Dermis blood vessel endothelial cell (primary cell): Measurements from ENCODE around the gene CDH5. TPM values are rescaled to one million over a fixed set of nuclear protein-coding genes. Genes with fewer than 3 reads are reported as not detected.
A peak's percentile ranks its signal among the peaks of the same experiment; 100 is the strongest.

Experiments used
- DNase-seq: peaks from one replicate; pipeline ENCODE4 v3.0.0; 2010
- total RNA-seq: library from RNA; depleted of rRNA; stranded (reverse); fragments of >200 nt; gene quantifications from 2 replicates; pipeline ENCODE4 v1.2.3, GENCODE V29; 2014

The CDH5 gene
- total RNA-seq, 1 donor from 2014 or later: 713 TPM

DNA sequence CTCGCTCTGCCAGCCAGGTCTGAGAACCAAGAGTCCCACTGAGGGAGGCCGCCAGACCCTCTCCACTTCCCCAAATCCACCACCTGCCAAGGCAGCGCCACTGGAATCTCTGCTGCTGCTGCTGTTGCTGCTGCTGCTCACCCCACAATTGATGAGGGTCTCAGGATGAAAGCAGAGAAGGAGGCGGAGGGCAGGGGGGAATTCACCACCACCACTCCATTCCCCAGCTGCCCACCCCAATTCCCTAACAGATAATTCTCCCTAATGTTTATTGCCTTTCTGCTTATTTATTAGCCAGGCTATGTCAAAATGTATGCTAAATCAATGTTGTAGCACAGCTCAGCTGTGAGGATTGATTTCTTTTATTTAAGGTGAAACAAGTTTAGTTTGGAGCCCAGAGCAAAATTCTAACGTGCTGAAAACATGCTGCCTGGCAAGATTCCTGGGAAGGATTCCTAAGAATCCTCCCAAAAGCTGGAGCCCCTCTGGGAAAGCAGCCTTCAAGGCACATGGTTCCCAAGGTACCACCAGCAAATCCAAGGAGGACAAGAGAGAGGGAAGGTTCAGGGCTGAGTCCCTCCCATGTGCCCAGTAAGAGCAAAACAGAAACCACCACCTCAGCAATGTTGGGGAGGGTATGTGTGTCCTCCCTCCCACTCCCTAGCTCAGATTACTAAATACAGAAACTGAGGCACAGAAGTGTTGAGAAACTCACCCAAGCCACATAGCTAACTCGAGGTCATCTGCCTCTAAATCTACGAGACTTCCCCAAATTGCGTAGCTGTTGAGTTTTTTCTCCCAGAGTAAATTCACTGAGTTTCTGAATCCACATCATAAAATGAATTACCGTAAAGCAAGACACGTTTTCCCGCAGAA lies 12.2 kb upstream of the CDH5 start:
- no peak for DNase-seq

DNA sequence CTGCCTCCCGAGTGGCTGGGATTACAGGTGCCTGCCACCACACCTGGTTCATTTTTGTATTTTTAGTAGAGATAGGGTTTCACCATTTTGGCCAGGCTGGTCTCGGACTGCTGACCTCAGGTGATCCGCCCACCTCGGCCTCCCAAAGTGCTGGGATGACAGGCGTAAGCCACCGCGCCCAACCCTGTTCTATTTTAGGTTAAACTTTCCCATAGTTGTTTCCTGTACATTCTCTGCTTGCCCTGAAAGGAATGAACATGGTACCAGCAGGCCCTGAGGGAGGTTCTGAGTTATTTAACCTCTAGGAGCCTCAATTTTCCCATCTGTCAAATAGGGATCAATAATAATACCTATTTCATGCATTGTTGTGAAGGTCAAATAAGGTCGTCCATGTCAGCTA lies 11.0 kb upstream of the CDH5 start:
- no peak for DNase-seq

DNA sequence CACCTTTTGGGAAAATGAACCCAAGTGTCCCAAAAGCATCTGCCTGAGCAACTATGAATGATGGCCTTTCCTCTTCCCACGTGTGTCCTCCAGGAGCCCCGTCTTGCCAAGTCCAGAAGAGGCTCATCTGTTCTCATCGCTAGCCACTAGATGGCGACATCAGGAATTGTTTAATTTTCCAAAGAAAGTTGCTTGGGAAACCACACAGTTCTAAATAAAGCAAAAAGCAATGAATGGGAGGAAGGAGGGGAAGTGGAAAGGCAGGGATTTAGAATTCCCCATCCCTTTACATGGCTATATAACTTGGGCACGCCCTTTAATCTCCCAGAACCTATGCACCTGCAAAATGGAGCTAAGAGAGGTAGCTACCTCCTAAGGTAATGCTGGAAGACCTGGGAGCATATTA lies 9.0 kb upstream of the CDH5 start:
- peak; percentile 96 for DNase-seq

DNA sequence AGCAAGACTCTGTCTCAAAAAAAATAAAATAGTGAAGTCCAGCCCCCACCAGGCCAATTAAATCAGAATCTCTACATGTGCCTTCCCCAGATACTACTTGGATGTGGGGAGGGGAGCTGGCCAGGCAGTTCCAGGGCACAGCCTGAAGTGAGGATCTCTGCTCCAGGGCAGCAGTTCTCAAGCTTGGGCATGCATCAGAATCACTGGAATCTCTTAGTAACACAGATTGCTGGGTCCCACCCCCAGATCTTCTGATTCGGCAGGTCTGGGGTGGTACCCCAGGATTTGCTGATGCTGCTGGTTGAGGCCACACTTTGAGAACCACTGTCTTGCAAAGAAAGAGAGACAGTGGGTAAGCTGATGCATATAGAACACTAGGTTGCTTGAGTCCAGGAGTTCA lies 8.3 kb upstream of the CDH5 start:
- DNase-seq: no peak

DNA sequence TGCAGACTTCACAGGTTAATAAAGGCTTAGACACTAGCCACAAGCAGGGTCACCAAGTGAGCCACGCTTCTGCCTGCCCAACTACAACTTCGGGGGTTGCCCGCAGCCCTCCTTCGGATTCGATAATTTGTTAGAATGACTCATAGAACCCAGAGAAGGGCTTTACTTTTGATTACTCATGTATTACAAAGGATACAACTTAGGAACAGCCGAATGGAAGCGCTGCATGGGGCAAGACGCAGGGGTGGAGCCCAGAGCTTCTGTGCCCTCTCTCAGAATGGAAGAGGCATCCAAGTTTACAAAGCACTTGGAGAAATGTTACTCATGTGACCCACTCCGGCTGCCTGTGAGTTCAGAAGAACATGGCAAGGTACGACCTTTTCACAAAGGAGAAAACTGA lies 7.5 kb upstream of the CDH5 start:
- DNase-seq: peak; percentile 80

DNA sequence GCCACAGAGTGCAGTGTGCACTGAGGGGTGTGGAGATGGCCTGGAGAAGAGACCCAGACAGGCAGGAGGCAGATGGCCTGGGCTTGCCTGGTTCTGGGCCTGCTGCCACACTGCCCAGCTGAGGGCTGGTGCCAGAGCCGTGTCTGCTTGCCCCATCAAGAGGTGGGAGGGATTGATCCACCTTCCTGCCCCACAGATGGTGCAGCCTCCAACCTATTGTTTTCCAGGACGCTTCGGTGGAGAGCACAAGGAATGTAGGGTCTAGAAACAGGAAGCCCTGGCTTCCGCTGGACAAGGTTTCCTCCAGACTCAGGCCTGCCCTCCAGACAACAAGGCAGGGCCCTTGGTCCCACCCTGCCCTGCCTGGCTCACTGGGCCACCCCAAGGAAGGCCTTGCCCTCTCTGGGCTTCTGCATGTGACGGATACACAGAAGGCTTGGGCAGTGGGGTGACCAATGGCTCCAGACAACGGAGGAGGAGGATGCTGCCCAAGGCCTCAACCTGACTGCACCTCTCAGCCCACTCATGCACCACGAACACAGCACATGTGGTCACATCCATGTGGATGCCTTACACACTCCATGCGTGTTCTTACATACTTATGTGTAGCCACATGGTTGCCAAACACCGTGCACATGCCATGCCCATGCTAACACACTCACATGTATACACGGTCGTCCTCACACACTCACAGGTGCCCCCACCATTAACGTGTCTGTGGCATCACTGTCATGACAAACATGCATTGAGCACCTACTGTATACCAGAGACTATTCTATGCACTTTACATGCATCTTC lies 6.5 kb upstream of the CDH5 start:
- peak; percentile 98 for DNase-seq

DNA sequence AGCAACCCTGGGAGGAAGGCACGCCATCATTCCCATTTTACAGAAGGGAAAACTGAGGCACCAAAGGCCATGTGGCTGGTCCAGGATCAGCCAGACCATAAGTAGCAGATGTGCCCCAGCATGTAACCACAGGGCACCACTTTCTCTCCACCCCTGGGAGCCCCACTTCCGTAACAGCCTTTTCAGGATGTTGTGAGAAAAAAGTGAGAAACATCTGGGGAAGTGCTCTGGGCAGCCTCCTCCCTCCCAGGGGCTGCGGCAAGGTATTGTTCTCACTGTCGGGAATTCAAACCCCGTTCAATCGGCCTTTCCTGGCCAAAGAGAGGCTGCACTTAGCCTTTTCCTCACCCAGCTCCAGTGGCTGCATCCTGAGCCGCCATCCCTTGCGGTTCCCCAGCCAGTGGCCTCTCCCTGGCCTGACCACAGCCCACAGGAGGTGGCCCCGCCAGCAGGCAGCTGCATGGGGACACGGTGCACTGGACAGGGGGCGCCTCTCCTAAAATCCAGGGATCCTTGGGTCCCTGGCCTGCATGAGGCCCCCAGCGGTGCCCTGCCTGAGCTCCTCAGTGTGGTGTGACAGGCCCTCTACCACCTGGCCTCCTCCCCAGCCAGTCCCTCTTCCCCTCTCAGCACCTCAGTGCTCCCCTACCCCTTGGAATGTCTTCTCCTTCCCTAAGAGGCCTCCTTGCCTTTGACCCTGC lies 5.7 kb upstream of the CDH5 start:
- peak; percentile 88 for DNase-seq

DNA sequence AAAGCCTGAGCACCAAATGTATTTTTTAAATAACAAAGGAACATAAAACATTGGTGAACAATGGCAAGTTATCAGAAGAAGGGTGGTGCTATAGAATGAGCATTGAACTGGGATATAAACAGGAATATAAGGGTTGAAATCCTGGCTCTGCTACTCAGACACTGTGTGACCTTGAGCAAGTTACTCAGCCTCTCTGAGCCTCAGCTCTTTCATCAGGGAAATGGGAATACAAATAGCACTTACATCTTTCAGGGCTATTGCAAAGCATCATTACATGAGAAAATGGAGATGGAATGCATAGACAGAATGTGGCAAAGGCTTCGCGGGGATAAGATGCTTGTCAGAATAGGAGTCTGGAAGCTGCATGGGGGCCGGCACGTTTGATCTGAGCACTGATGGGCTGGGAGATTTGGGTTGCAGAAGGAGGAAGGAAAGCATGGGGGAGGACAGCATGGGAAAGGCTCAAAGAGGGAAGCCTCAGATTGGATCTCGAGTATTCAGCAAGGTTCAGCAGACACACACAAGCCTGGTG lies 4.8 kb upstream of the CDH5 start:
- no peak for DNase-seq

DNA sequence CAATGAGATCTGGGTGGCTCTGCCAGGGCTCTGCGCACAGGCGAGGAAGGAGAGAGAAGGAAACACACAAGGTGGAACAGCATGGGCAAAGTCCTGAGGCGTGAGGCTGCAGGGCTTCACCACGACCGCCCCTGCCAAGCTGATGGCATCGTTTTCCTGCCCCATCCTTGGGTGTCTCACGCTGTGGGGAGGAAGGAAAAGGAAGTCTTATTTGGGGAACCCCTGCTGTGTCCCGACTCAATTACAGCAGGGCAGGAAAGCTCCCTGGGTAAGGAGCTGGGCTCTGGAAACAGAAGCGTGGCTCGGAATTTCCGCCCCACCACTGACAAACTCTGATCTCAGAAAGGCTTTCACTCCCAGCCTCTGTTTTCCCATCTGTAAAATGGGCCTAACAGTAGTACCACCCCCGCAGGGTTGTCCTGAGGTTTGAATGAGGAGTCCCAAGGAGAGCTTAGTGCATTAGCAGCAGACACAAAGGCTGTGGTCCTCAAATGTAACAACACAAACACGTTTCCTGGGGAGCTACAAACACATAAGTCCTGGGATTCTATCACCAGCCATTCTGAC lies 3.2 kb upstream of the CDH5 start:
- no peak for DNase-seq

DNA sequence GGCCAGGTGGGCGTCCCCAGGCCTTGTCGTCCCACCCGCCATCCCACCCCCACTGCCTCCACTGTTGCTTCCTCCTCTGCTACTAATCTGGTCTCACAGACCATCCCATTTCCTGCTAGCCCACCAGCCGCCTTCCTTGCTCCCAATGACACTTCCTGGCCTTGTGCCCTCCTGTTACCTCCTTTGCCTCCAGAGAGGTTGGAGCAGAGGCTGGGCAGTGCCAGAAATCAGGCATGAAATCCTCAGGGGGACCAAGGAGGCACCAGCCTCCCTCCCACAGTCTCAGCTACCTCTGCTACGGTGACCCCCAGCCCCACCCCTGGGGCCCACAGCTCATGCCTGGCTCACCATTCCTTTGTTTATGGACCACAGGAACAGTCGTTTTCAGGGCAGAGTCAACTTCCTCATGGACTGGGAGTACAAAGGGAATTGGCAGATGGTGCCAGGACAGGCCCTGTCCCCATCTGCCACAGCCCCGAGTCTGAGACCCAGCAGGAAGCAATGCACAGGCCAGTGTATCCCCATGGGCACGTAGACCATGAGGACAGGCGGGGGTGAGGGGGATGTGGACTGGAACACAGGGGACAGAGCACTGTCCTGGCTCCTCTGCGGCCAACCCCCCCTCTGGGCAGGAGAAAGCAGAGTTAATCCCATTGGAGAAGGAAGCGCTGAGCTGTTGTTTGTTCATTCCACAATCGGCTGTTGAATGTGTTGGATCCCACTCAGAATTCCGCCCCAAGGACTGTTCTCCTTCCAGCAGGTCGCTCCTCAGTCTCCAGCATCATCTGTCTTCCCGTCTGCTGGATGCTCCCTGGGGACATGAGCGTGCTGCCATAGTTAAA lies 2.2 kb upstream of the CDH5 start:
- DNase-seq: peak; percentile 79

DNA sequence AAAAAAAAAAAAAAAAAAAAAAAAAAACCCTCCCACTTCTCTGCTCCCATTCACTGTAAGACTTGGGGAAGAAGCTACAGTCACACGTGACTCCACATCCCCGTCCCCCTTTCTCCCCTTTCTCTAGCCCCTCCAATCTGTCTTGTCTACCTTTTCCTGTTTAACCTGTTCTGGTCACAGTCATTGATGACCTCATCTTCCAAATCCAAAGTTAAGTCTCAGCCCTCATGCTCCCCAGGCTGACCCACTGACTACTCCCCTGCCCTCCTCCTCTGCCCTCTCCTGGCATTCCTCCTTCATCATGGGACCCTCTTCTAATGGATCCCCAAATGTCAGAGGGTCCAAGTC lies 1.6 kb upstream of the CDH5 start:
- no peak for DNase-seq

DNA sequence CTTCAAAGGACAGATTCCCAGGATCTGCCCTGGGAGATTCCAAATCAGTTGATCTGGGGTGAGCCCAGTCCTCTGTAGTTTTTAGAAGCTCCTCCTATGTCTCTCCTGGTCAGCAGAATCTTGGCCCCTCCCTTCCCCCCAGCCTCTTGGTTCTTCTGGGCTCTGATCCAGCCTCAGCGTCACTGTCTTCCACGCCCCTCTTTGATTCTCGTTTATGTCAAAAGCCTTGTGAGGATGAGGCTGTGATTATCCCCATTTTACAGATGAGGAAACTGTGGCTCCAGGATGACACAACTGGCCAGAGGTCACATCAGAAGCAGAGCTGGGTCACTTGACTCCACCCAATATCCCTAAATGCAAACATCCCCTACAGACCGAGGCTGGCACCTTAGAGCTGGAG lies 840 bp upstream of the CDH5 start:
- DNase-seq: peak; percentile 92

DNA sequence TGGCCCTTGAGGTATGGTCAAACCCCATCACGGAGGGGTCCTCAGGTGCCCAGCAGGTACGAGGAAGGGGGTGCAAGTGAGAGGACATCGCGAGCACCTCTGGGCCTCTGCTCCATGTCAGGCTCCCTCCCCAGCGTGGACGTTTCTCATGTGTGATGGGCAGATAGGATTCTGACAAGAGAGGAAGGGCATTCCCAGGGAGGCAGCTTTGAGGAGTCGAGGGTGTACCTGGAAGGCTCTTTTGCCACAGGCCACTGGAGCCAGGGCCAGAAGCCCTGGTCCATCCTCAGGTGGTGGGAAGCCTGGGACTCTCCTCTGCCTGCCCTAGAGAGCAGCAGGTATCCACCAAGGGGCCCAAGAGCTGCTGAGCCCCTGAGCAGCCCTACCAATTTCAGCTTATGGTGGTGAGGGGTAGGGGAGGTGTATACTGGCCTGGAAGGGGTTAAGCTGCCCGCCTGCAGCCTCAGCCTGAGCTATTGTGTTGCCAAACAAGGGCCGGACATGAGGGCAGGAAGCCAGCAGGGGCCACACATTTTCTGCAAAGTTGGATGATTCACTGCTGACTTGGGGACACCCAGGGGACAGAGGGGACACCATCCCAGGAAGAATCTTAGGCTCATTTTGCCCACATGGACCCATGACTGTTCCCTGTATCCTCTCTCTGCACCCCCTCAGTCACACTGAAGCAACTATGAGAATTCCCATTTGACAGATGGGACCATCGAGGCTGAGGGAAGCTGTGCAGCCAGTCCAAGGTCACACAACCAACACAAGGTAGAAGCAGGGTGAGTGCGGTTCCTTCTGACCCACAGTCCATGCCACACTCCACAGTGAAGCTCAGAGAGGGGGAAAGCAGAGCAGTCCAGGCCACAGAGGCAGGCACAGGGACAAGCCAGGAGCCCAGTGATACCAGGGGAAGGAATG lies 1.7 kb downstream of the CDH5 start:
- DNase-seq: peak; percentile 85

DNA sequence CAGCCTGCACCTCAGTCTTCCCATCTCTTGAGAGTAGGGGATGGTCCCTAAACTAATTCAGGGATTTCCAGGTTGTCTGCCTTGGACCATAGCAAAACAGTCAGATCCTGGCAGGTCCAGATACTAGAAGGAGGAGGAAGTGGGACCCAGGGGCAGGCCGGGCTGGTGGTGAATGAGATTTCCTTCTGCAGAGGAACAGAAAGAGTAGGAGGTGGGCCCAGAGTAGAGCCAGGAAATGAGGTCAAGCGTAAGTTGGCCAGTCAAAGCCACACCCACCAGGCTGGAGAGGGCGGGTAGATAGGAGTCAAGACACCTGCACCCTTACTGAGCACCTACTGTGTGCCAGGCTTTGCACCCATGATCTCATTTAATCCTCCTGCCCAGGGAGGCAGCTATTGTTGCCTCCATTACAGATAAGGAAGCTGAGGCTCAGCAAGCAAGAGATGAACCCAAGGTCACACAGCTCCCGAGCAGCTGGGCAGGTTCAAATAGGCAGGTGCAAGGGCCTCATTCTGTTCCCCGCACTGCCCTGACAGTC lies 2.6 kb downstream of the CDH5 start:
- DNase-seq: peak; percentile 78

DNA sequence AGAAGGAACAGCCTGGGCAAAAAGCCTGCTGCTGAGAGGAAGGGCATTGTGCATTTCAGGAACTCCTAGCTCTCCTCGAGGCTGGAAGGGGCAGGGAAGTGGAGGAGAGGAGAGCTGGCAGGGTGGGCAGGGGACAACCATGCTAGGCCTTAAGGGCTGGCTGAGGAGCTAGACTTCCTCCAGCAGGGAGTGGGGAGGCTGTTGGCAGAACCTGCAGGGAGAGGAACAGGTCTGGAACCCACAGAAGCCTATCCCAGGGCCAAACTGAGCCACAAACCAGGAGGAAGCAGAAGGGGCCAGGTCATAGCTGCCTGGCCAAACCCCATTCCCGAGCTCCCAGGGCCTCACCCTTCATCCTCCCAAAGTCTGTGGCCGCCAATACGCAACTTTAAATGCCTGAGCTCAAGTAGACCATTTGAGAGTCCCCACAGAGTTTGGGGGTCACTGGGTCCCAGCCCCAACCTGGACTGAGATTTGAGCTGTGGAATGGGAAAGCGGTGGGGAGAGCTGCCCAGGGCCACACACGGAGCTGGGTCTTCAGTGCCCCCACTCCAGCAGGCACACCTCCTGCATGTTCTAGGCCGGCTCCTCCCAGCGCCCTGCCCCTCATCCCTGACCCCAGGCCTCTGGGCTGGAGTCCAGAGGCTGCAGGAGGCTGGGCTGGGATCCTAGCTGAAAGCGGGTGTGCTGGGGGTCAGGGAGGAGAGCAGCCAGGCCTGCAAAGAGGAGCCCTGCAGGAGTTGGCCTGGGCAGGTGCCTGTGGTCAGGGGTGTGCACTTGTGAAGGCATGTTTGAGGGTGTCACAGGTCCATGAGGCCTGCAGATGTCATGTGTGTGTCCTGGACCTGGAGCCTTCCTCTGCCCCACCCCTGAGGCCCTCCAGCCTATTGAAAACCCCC lies 4.5 kb downstream of the CDH5 start:
- DNase-seq: no peak

DNA sequence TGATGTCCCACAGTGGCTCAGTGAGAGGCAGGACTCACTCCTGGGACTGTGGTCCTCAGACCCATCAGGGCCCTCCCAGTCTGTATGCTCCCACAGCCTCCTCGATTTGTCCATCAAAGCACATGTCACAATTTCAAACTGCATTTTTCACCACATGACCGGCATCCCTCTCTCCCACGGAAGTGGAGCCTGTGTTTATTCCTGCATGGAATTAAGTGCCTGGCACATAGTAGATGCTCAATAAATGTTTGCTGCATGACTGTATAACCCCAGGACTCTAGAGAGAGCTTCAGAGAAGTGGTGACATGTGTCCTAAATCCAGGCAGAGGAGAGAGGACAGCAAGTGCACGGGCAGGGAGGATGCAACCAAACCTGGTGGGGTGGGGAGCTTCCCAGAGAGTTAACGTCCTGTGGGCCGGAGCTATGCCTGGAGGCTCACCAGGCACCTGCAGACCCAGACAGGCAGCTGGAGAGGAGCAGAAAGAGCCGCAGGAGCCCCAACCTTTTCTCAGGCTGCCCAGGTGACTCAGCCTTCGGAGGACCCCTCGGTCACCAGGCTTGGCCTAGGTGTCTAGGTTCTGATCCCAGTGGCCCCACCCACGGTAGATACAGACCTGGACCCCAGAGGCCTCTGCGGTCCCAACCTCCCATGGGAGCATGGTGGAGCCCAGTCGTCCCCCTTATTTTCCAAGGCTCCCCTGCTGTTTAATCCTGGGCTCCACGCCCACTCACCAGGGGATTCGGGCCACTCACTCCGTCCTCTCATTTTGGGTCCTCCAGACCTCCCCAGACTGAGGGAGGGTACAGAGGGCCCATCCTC lies 5.8 kb downstream of the CDH5 start:
- DNase-seq: no peak

DNA sequence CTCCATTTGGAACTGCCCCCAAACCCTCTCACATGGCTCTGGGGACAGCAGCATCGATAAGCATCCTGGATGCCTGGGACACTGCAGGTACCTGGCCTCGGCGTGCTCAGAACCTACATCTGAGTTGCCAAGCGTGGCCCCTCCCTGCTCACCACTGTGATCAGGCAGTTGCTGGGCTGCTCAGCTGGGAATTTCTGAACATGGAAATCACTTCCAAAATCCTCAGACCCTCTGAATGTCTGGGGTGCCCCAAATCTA lies 6.3 kb downstream of the CDH5 start:
- peak; percentile 5 for DNase-seq

DNA sequence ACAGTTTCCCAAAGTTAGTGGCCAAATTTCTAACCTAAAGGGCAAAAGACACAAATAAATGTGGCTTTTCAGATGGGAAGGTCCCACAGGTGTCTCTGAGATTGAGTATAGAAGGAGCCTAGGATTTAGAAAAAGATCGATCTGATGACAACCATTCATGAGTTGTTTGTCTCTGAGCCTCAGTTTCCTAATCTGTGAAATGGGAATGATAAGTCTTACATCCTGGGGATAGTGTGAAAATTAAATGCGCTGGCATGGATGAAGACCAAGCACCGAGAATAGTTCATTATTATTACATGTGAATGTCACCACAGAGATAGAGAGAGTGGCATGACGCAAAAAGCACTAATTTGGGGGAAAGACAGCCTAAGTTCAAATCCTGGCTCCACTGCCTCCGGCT lies 7.2 kb downstream of the CDH5 start:
- no peak for DNase-seq

DNA sequence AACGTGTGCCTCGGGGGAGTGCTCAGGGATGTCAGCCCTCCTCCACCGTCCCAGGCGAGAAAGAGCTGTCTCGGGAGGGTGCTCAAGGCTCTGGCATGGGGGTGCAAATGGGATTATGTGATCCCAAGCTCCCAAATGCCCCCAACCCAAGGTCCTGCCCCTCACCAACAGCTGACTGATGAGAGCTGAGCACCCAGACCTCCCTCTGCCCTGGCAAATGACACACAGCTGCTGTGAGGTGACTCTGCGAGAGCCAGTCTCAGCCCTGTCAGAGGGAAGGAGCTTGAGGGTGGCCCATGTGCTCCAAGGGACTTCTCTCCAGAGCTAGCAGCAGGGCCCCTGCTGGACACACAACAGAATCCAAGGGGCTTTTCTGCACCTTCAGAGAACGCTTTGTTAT lies 7.7 kb downstream of the CDH5 start:
- DNase-seq: no peak
